Astrocyte (in vitro differentiated cells and primary cell): ENCODE measurements around the gene PLAC8. TPM values are rescaled to one million over a fixed set of nuclear protein-coding genes. Genes with fewer than 3 reads are reported as not detected.

Experiments used
- DNase-seq: peaks from one replicate; pipeline ENCODE4 v3.0.0-alpha.2; 2010; ENCODE audit warnings: low read depth
- FAIRE-seq: peaks from 2 replicates; lab custom pipeline; 2011; peaks lifted over from hg19 to GRCh38; lab: Jason Lieb, UNC
- H2AFZ ChIP-seq: 2 replicates; pipeline ENCODE4 v1.6.0; 2012; ENCODE audit warnings: low read depth, low read length, inconsistent platforms
- H3K27ac ChIP-seq: 2 replicates; pipeline ENCODE4 v1.5.1; 2011; ENCODE audit warnings: low read depth, low read length, inconsistent platforms
- H3K27me3 ChIP-seq: 2 replicates; pipeline ENCODE4 v1.6.0; 2011; ENCODE audit warnings: low read length, inconsistent platforms; ENCODE audit not compliant: insufficient read depth
- H3K36me3 ChIP-seq: 2 replicates; pipeline ENCODE4 v1.5.1; 2011; ENCODE audit warnings: low read length, inconsistent platforms; ENCODE audit not compliant: insufficient read depth
- H3K4me1 ChIP-seq: 2 replicates; pipeline ENCODE4 v1.5.1; 2011; ENCODE audit warnings: low read length, inconsistent platforms; ENCODE audit not compliant: insufficient read depth
- H3K4me2 ChIP-seq: 2 replicates; pipeline ENCODE4 v1.6.0; 2012; ENCODE audit warnings: low read length, inconsistent platforms
- H3K4me3 ChIP-seq: 2 replicates; pipeline ENCODE4 v1.5.1; 2011; ENCODE audit warnings: low read depth, mild to moderate bottlenecking, low read length, inconsistent platforms; ENCODE audit not compliant: insufficient read depth
- H3K79me2 ChIP-seq: 2 replicates; pipeline ENCODE4 v1.6.0; 2012; ENCODE audit warnings: mild to moderate bottlenecking, low read length, inconsistent platforms; ENCODE audit not compliant: insufficient read depth
- H3K9ac ChIP-seq: 2 replicates; pipeline ENCODE4 v1.6.0; 2012; ENCODE audit warnings: mild to moderate bottlenecking, low read length, inconsistent platforms
- H3K9me3 ChIP-seq: 2 replicates; pipeline ENCODE4 v1.5.1; 2012; ENCODE audit warnings: low read depth, mild to moderate bottlenecking, low read length, inconsistent platforms; ENCODE audit not compliant: insufficient read depth
- H4K20me1 ChIP-seq: 2 replicates; pipeline ENCODE4 v1.6.0; 2012; ENCODE audit warnings: low read length, inconsistent platforms; ENCODE audit not compliant: insufficient read depth
- H3K27ac Mint-ChIP-seq: one replicate; pipeline ENCODE4 v1.8.0; 2021; ENCODE audit warnings: mild to moderate bottlenecking, mixed read lengths; ENCODE audit not compliant: unreplicated experiment
- H3K27me3 Mint-ChIP-seq: one replicate; pipeline ENCODE4 v1.8.0; 2021; ENCODE audit warnings: low read depth, mixed read lengths; ENCODE audit not compliant: unreplicated experiment
- H3K36me3 Mint-ChIP-seq: one replicate; pipeline ENCODE4 v1.8.0; 2021; ENCODE audit warnings: low read depth, mixed read lengths; ENCODE audit not compliant: unreplicated experiment
- H3K4me1 Mint-ChIP-seq: one replicate; pipeline ENCODE4 v1.8.0; 2021; ENCODE audit warnings: low read depth, mixed read lengths; ENCODE audit not compliant: unreplicated experiment
- H3K4me3 Mint-ChIP-seq: one replicate; pipeline ENCODE4 v1.8.0; 2021; ENCODE audit warnings: mild to moderate bottlenecking, moderate library complexity, mixed read lengths; ENCODE audit not compliant: unreplicated experiment
- H3K9me3 Mint-ChIP-seq: one replicate; pipeline ENCODE4 v1.8.0; 2021; ENCODE audit warnings: mild to moderate bottlenecking, mixed read lengths; ENCODE audit not compliant: unreplicated experiment
- EZH2 ChIP-seq: IDR thresholded peaks from 2 replicates; pipeline ENCODE4 v1.6.1; 2012; ENCODE audit warnings: mild to moderate bottlenecking, low read length, inconsistent platforms; ENCODE audit not compliant: insufficient read depth
- total RNA-seq: library from RNA; stranded (reverse); gene quantifications from 2 replicates; pipeline ENCODE4 v1.2.1, GENCODE V29; 2021
- TF ChIP-seq, protein P1 (sequence below): IDR thresholded peaks from 2 replicates; pipeline ENCODE4 v1.5.1; 2011; ENCODE audit warnings: low read depth, mild to moderate bottlenecking, inconsistent platforms, low read length, moderate library complexity; ENCODE audit not compliant: insufficient read depth

PLAC8 gene
- total RNA-seq, 1 donor from 2014 or later, result 27.8 TPM

DNA sequence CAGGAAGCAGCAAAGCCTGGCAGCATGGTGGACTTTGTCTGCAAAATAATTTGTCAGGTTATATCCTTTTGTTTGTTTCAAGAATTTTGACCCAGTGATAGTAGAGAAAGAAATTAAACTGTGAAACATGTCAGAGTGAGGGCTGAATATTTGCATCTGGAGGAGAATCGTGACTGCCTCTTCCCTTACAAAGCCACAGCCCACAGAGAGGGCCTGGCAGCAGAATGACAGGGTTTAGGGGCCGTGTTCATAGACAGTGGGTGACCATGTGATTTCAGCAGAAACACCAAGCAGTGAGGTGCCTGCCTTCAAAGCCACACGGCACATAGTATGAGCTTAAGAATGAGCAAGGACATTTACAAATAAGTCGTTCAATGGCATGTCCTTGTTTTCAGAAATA, 24.4 kb upstream of the PLAC8 start:
- no peaks in the 10 kb centered on the region for H3K9me3 ChIP-seq

DNA sequence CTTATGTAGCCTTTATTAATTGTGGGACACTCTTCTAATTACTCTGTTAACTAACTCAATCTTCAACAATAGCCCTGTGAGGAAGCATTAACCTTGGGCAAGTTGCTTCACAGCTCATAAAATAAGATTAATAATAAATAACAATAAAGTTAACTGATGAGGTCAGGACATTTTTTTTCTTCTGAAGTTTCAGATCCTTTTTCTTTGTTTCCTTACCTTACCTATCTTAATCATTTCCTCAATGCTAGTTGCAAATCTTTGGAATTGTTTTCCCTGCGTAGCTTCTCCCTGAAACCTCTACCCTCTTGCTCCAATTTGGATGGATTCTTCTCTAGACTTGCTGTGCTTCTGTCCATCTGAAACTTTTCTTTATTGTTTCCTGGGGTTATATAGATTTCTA, 17.5 kb upstream of the PLAC8 start:
- Mint-ChIP-seq H3K27ac (no peak overlapping the region), H3K9me3 (peaks cover 16% of the 10 kb centered on the region), H3K4me3 (no peak overlapping the region), H3K27me3 (no peaks in the 10 kb centered on the region), H3K4me1 (peaks cover 6% of the 10 kb centered on the region), H3K36me3 (peaks cover 2% of the 10 kb centered on the region)
- H3K4me3 ChIP-seq, result no peak overlapping the region
- FAIRE-seq (no peak), DNase-seq (no peak)
- H3K4me1 ChIP-seq, result no peaks in the 10 kb centered on the region
- H3K36me3 ChIP-seq, result no peaks in the 10 kb centered on the region
- no peak for TF ChIP-seq EZH2
- TF ChIP-seq, protein P1, sequence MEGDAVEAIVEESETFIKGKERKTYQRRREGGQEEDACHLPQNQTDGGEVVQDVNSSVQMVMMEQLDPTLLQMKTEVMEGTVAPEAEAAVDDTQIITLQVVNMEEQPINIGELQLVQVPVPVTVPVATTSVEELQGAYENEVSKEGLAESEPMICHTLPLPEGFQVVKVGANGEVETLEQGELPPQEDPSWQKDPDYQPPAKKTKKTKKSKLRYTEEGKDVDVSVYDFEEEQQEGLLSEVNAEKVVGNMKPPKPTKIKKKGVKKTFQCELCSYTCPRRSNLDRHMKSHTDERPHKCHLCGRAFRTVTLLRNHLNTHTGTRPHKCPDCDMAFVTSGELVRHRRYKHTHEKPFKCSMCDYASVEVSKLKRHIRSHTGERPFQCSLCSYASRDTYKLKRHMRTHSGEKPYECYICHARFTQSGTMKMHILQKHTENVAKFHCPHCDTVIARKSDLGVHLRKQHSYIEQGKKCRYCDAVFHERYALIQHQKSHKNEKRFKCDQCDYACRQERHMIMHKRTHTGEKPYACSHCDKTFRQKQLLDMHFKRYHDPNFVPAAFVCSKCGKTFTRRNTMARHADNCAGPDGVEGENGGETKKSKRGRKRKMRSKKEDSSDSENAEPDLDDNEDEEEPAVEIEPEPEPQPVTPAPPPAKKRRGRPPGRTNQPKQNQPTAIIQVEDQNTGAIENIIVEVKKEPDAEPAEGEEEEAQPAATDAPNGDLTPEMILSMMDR, result no peak
- H3K79me2 ChIP-seq, result no peaks in the 10 kb centered on the region
- H3K27me3 ChIP-seq, result peaks cover 2% of the 10 kb centered on the region
- no peak overlapping the region for H3K27ac ChIP-seq
- H4K20me1 ChIP-seq, result no peaks in the 10 kb centered on the region
- no peak overlapping the region for H2AFZ ChIP-seq
- H3K4me2 ChIP-seq, result no peak overlapping the region
- H3K9me3 ChIP-seq, result no peaks in the 10 kb centered on the region
- no peak overlapping the region for H3K9ac ChIP-seq

More for the DNA sequence above, 24.4 kb upstream of the PLAC8 start:
- TF ChIP-seq, protein P1, result no peak
- no peak for TF ChIP-seq EZH2
- H3K27me3 Mint-ChIP-seq, result no peaks in the 10 kb centered on the region
- Histone ChIP-seq H2AFZ (no peak overlapping the region), H3K9ac (no peak overlapping the region), H3K36me3 (no peaks in the 10 kb centered on the region), H3K27me3 (peaks cover 2% of the 10 kb centered on the region), H3K27ac (no peak overlapping the region), H3K4me1 (no peaks in the 10 kb centered on the region), H3K79me2 (no peaks in the 10 kb centered on the region), H3K4me3 (no peak overlapping the region), H3K4me2 (no peak overlapping the region), H4K20me1 (no peaks in the 10 kb centered on the region)
- peaks cover 4% of the 10 kb centered on the region for H3K36me3 Mint-ChIP-seq
- FAIRE-seq (no peak), DNase-seq (no peak)
- H3K4me1 Mint-ChIP-seq, result peaks cover 4% of the 10 kb centered on the region
- H3K27ac Mint-ChIP-seq, result no peak overlapping the region
- H3K4me3 Mint-ChIP-seq, result no peak overlapping the region
- peaks cover 24% of the 10 kb centered on the region for H3K9me3 Mint-ChIP-seq

DNA sequence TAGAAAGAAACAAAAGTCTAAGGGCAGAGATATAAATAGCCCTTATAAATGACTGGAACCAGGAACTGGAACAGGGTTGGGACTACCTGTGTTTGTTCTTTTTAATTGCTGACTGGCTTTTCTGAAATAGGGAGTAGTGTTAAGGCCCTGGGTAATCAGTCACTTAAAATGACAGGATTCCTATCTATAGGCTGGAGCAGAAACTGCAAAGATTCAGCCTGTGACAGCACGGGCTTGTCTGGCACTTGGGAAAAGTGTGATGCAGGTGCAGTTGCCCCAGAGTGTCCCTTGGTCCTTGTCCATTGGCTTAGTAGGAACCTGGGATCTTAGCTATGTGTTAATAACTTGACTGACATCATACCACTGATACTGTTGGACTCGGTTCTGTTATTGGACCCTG, 14.7 kb upstream of the PLAC8 start:
- H3K4me3 ChIP-seq, result no peak overlapping the region
- no peak overlapping the region for H3K4me2 ChIP-seq
- Mint-ChIP-seq H3K4me3 (no peak overlapping the region), H3K9me3 (peaks cover 6% of the 10 kb centered on the region), H3K27ac (no peak overlapping the region), H3K27me3 (no peaks in the 10 kb centered on the region), H3K36me3 (no peaks in the 10 kb centered on the region), H3K4me1 (peaks cover 6% of the 10 kb centered on the region)
- no peaks in the 10 kb centered on the region for H3K36me3 ChIP-seq
- TF ChIP-seq, protein P1, result no peak
- TF ChIP-seq EZH2, result no peak
- no peaks in the 10 kb centered on the region for H3K79me2 ChIP-seq
- H3K27ac ChIP-seq, result no peak overlapping the region
- H3K27me3 ChIP-seq, result no peaks in the 10 kb centered on the region
- H2AFZ ChIP-seq, result no peak overlapping the region
- no peaks in the 10 kb centered on the region for H3K4me1 ChIP-seq
- H3K9me3 ChIP-seq, result no peaks in the 10 kb centered on the region
- FAIRE-seq, result no peak
- DNase-seq, result no peak
- H4K20me1 ChIP-seq, result no peaks in the 10 kb centered on the region
- H3K9ac ChIP-seq, result no peak overlapping the region
